OCI-LY3 (cell line): ENCODE results near the gene CCND1.

ENCODE experiments used
- H2AFZ ChIP-seq: fragments of 200-600, 300-600 bp; shearing (Covaris generic); 2 replicates; pipeline ENCODE4 v1.6.0; 2014; ENCODE audit warnings: antibody characterized with exemption, low read depth, low read length
- H3K27ac ChIP-seq: fragments of 200-600, 300-600 bp; sonication (generic); 2 replicates; pipeline ENCODE4 v1.5.1; 2014; ENCODE audit warnings: mild to moderate bottlenecking, low read length, moderate library complexity, mixed read lengths
- H3K27me3 ChIP-seq: fragments of 200-600, 300-600 bp; sonication (generic); 2 replicates; pipeline ENCODE4 v1.6.1; 2014; ENCODE audit warnings: low read depth, low read length, mixed read lengths
- H3K36me3 ChIP-seq: fragments of 200-600, 300-600 bp; sonication (generic); replicated peaks from 2 replicates; pipeline ENCODE3; 2014; ENCODE audit warnings: low read depth, low read length, mixed read lengths
- H3K4me1 ChIP-seq: fragments of 300-600, 200-600 bp; sonication (generic); 2 replicates; pipeline ENCODE4 v1.6.1; 2014; ENCODE audit warnings: low read length, mixed read lengths
- H3K4me2 ChIP-seq: fragments of 200-600, 300-600 bp; sonication (generic); 2 replicates; pipeline ENCODE4 v1.6.1; 2014; ENCODE audit warnings: low read length, mixed read lengths
- H3K4me3 ChIP-seq: fragments of 300-600, 200-600 bp; sonication (generic); 2 replicates; pipeline ENCODE4 v1.5.1; 2014; ENCODE audit warnings: antibody characterized with exemption, mild to moderate bottlenecking, low read length, moderate library complexity
- H3K79me2 ChIP-seq: fragments of 300-600, 200-600 bp; shearing (Covaris generic); 2 replicates; pipeline ENCODE4 v1.6.1; 2014; ENCODE audit warnings: mild to moderate bottlenecking, low read length, mixed read lengths
- H3K9ac ChIP-seq: fragments of 300-600, 200-600 bp; shearing (Covaris generic); 2 replicates; pipeline ENCODE4 v1.6.0; 2014; ENCODE audit warnings: mild to moderate bottlenecking, low read length, moderate library complexity
- H3K9me3 ChIP-seq: fragments of 200-600, 300-600 bp; shearing (Covaris generic); 2 replicates; pipeline ENCODE4 v1.6.1; 2014; ENCODE audit warnings: low read length, mixed read lengths; ENCODE audit not compliant: insufficient read depth
- H4K20me1 ChIP-seq: fragments of 200-600, 300-600 bp; sonication (generic); 2 replicates; pipeline ENCODE4 v1.6.1; 2016; ENCODE audit warnings: low read length, mixed read lengths; ENCODE audit not compliant: insufficient read depth
- CTCF ChIP-seq: fragments of 200-600, 300-600 bp; sonication (generic); IDR thresholded peaks from 2 replicates; pipeline ENCODE4 v1.5.1; 2014; ENCODE audit warnings: antibody characterized with exemption, low read length, low read depth
- EZH2phosphoT487 ChIP-seq: fragments of 200-600 bp; shearing (Covaris generic); IDR thresholded peaks from 2 replicates; pipeline ENCODE4 v1.6.1; 2018; ENCODE audit warnings: antibody characterized with exemption, mixed run types, low read depth

CCND1 gene

GRCh38 chr11:69697861-69698260, 56.9 kb downstream of the CCND1 start:
- Histone ChIP-seq H3K36me3 (no peaks in the 10 kb centered on the region), H4K20me1 (no peaks in the 10 kb centered on the region), H3K9me3 (no peaks in the 10 kb centered on the region), H3K9ac (no peak overlapping the region), H3K4me2 (no peak overlapping the region), H3K27ac (no peak overlapping the region), H2AFZ (no peak overlapping the region), H3K4me1 (no peaks in the 10 kb centered on the region), H3K4me3 (no peak overlapping the region), H3K27me3 (peaks cover 26% of the 10 kb centered on the region), H3K79me2 (no peaks in the 10 kb centered on the region)
- TF ChIP-seq EZH2phosphoT487 (no peak), CTCF (no peak)

GRCh38 chr11:69698362-69698761, 57.4 kb downstream of the CCND1 start:
- Histone ChIP-seq H3K79me2 (no peaks in the 10 kb centered on the region), H3K27ac (no peak overlapping the region), H3K4me1 (no peaks in the 10 kb centered on the region), H3K27me3 (peaks cover 26% of the 10 kb centered on the region), H4K20me1 (no peaks in the 10 kb centered on the region), H2AFZ (no peak overlapping the region), H3K9me3 (no peaks in the 10 kb centered on the region), H3K4me3 (no peak overlapping the region), H3K36me3 (no peaks in the 10 kb centered on the region), H3K4me2 (no peak overlapping the region), H3K9ac (no peak overlapping the region)
- TF ChIP-seq CTCF = no peak

DNA sequence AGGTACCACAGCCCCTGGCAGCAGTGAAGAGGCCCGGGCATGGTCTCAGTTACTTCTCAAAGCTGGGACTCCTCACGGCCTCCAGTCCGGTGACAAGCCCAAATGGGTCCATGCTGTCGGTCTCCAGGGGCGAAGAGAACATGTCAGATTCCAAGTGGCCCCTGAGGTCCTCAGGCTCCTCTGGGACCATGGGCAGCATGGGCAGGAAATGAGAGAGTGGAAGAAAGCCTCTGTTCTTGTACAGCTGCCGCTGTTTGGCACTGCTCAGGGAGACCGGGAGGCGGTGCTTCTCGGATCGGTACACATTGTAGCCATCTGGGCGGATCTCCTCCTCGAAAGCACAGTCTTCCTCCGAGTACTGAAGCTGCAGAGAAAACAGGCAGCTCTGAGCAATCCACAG, 58.3 kb downstream of the CCND1 start:
- Histone ChIP-seq H4K20me1 (no peaks in the 10 kb centered on the region), H3K27ac (no peak overlapping the region), H3K36me3 (no peaks in the 10 kb centered on the region), H3K4me1 (no peaks in the 10 kb centered on the region), H2AFZ (no peak overlapping the region), H3K27me3 (peaks cover 21% of the 10 kb centered on the region), H3K9ac (no peak overlapping the region), H3K9me3 (no peaks in the 10 kb centered on the region), H3K4me3 (no peak overlapping the region), H3K79me2 (no peaks in the 10 kb centered on the region), H3K4me2 (no peak overlapping the region)
- TF ChIP-seq EZH2phosphoT487 (no peak), CTCF (no peak)

- no peak for TF ChIP-seq EZH2phosphoT487
- TF ChIP-seq CTCF = no peak
- H3K27me3 ChIP-seq = peaks cover 11% of the 10 kb centered on the region; the same call in 1 of the 2 replicates
These were observed 59.6 kb downstream of the CCND1 start for GRCh38 chr11:69700278-69701140.

More at GRCh38 chr11:69700278-69701140, 59.6 kb downstream of the CCND1 start:
- Histone ChIP-seq H3K36me3 (no peaks in the 10 kb centered on the region), H2AFZ (no peak overlapping the region), H3K9me3 (no peaks in the 10 kb centered on the region), H3K27ac (no peak overlapping the region), H3K4me3 (no peak overlapping the region), H3K9ac (no peak overlapping the region), H3K4me2 (no peak overlapping the region), H3K79me2 (no peaks in the 10 kb centered on the region), H4K20me1 (no peaks in the 10 kb centered on the region), H3K4me1 (no peaks in the 10 kb centered on the region)
